ENCODE measurements around the gene NTN3. TPM values are rescaled to one million over a fixed set of nuclear protein-coding genes. Genes with fewer than 3 reads are reported as not detected.

Gene NTN3
- total and polyA plus RNA-seq, 2 of the 8 experiments (the other 6 are each of a cell fraction or from before 2014, with no cell fraction given): 0.30 to 0.34 TPM

DNA sequence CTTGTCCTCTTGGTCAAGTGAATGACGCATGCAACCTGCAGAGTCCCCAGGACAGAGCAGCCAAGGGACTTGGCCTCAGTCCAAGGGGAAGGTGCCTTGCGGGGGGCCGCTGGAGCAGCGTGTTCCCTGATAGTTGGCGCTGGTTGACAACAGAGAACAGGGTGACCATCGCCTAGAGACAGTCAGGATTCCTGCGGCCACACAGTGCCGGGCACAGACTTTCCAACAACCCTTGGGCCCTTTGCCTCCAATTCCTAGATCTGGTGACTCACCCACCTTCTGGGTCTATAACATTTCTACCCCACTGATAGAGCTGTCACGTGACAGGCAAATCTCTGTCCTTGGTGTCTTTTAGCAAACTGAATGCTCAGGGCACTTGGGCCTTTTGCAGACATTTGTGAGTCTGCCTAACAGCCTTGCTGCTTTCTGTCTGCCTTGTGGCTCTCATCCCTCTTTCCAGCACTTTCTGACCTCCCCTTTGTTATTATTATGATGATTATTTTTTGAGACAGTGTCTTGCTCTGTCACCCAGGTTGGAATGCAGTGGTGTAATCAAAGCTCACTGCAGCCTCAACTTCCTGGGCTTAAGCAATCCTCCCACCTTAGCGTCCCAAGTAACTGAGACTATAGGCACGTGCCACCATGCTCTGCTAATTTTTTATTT is 23.0 kb upstream of the NTN3 start:
- CTCF ChIA-PET (ENCODE audit: partially characterized antibody): interaction anchor here (1.5 to 1.7 kb wide), 2 partner anchors 9 to 10 kb away, joined by 5 read pairs; no protein-coding TSS in a partner anchor
- Histone ChIP-seq H3K79me1 (ENCODE audit: low read depth, low read length) (no peaks in the 10 kb centered on the region; the same call in 1 of the 2 replicates), H2BK12ac (ENCODE audit: low read depth, low read length) (no peak overlapping the region), H4K20me1 (replicated peaks in 1 of 2; ENCODE audit: control insufficient read depth in 1 of 2, insufficient read depth in 2 of 2, low read length in 2 of 2) (peaks cover 8 to 22% of the 10 kb centered on the region in 2 experiments), H3K9ac (replicated peaks in 1 of 4; ENCODE audit: extremely low read depth in 1 of 4, low read depth in 3 of 4, low read length in 3 of 4) (no peak overlapping the region), H2BK5ac (ENCODE audit: low read depth, low read length) (no peak overlapping the region), H3K4me3 (ENCODE audit: extremely low read depth in 1 of 4, insufficient read depth in 2 of 4, low read depth in 3 of 4, low read length in 4 of 4) (no peak overlapping the region), H3K9me3 (ENCODE audit: insufficient read depth in 2 of 2, low read depth in 1 of 2, low read length in 1 of 2) (no peaks in the 10 kb centered on the region), H2AK5ac (ENCODE audit: low read depth, low read length) (no peak overlapping the region), H4K5ac (ENCODE audit: insufficient read length, low read depth, low read length) (no peak overlapping the region), H4K91ac (replicated peaks; ENCODE audit: insufficient read length, low read length) (no peak overlapping the region), H3K4me1 (replicated peaks in 1 of 4; ENCODE audit: control insufficient read depth in 3 of 4, insufficient read depth in 4 of 4, low read length in 3 of 4) (no peaks in the 10 kb centered on the region), H3K14ac (ENCODE audit: insufficient read length) (no peak overlapping the region), H3K23ac (ENCODE audit: insufficient read length) (no peak overlapping the region), H3K18ac (ENCODE audit: extremely low read depth, low read length) (no peak overlapping the region), H2BK120ac (replicated peaks; ENCODE audit: low read depth, low read length) (no peak overlapping the region), H3K36me3 (ENCODE audit: control insufficient read depth in 2 of 4, insufficient read depth in 4 of 4, low read length in 3 of 4) (peaks cover 45 to 74% (median 69%) of the 10 kb centered on the region in 4 experiments), H3K4ac (replicated peaks; ENCODE audit: insufficient read length, low read depth, low read length) (no peak overlapping the region), H2BK20ac (ENCODE audit: low read length) (no peak overlapping the region), H3K23me2 (ENCODE audit: low read depth, low read length) (no peaks in the 10 kb centered on the region), H3K27ac (ENCODE audit: low read depth, low read length) (no peak overlapping the region), H3K4me2 (ENCODE audit: insufficient read depth in 1 of 2, low read depth in 2 of 2, low read length in 2 of 2) (no peak overlapping the region), H3K79me2 (ENCODE audit: control insufficient read depth in 1 of 2, insufficient read depth in 2 of 2, low read length in 2 of 2) (no peaks in the 10 kb centered on the region), H2BK15ac (ENCODE audit: low read length) (no peak overlapping the region), H4K8ac (ENCODE audit: extremely low read depth, insufficient read depth, low read length) (no peak overlapping the region), H3K56ac (replicated peaks; ENCODE audit: insufficient read length, low read depth, low read length) (no peak overlapping the region), H3K27me3 (replicated peaks in 1 of 4; ENCODE audit: control insufficient read depth in 3 of 4, extremely low read depth in 1 of 4, insufficient read depth in 3 of 4, low read length in 3 of 4) (no peaks in the 10 kb centered on the region), H2AFZ (ENCODE audit: low read length) (no peak overlapping the region)
- POLR2A ChIA-PET (ENCODE audit: partially characterized antibody): interaction anchor here (1.0 to 1.8 kb wide), 3 partner anchors 9 to 46 kb away, joined by 3 to 9 read pairs (median 7); no protein-coding TSS in a partner anchor
- WGBS, 2 experiments (ENCODE audit: extremely low coverage in 1 of 2, insufficient coverage in 1 of 2, insufficient read length in 1 of 2, insufficient replicate concordance in 2 of 2, low coverage in 1 of 2, low lambda C conversion rate in 2 of 2, missing lambda C conversion rate in 1 of 2): 96% methylated on average over 11 of the region's 11 CpGs; no CpG with 5 or more reads in 1 of the 2 experiments
- DNase-seq (ENCODE audit: low read depth in 1 of 2, low spot score in 2 of 2): no peak
- no peak for FAIRE-seq
- no peak for TF ChIP-seq EP300 (IDR thresholded peaks at IDR 0.05; ENCODE audit: borderline replicate concordance in 1 of 2, low read depth in 2 of 2, low read length in 2 of 2)
- TF ChIP-seq JUN (IDR thresholded peaks at IDR 0.05; ENCODE audit: low read depth, low read length): no peak
- no peak for TF ChIP-seq TAF1 (IDR thresholded peaks at IDR 0.05; ENCODE audit: low read depth, low read length)
